Prostate gland (tissue), 2 donors: ENCODE data around the gene MCM7.

Experiments used
- CTCF ChIP-seq, 4 experiments: fragments of 200-600 bp in 2 of 4; fragments of 450-650 bp in 2 of 4; sonication (generic) in 2 of 4; IDR thresholded peaks; 1 replicate in 3 of 4; 2 replicates in 1 of 4; pipeline ENCODE4 v1.5.1; 2016 to 2019; ENCODE audit warnings: antibody characterized with exemption in 4 of 4, mild to moderate bottlenecking in 2 of 4, moderate library complexity in 2 of 4
- POLR2A ChIP-seq: fragments of 450-650 bp; IDR thresholded peaks from one replicate; pipeline ENCODE4 v1.6.1; 2016; ENCODE audit warnings: antibody characterized with exemption, mild to moderate bottlenecking
- POLR2AphosphoS5 ChIP-seq: sonication (generic); formaldehyde crosslinking; IDR thresholded peaks from one replicate; pipeline ENCODE4 v1.6.1; 2017; ENCODE audit warnings: antibody characterized with exemption

GRCh38 chr7:100063376-100063775 lies 37.8 kb downstream of the MCM7 start:
- TF ChIP-seq POLR2AphosphoS5 (no peak), CTCF (IDR thresholded peaks at IDR 0.05) (no peak), POLR2A (no peak)
